ENCODE measurements around the gene COL8A2.

DNA sequence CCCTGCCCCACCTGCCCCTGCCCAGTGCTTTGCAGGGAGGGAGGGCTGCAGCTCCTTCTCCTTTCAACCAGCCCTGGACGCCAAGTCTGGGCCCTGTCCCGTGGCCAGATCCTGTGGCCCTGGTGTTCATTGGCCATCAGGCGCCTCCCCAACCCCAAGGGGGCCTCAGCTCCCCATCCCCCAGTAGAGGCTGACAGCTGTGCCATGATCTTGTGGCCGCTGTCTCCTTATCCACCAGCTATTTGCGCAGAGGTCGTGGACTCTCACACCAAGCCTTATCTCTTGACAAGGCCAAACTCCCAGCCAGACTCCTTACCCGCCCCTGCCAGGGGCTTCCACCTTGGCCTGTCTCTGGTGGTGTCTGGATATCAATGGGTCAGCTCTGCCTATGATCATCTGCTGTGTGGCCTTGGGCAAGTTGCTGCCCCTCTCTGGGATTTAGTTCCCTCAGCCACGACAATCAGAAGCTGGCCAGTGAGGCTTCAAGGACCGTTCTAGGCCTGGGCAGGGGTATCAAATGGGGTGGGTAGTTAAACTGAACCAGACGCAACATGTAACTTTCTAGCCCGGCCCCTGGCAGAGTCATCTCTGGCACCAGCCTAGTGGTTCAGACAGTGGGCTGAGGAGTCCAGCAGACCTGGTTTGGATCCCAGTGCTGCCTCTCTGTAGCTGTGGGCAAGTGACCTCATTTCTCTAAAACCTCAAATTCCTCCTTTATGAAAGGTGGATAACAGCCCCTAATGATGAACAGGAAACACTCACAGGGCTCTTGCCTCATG is 3.3 kb upstream of the COL8A2 start:
- no peak for TF ChIP-seq POLR2AphosphoS5 (IDR thresholded peaks at IDR 0.05; ENCODE audit: low read depth, low read length)
- TF ChIP-seq, protein P1, sequence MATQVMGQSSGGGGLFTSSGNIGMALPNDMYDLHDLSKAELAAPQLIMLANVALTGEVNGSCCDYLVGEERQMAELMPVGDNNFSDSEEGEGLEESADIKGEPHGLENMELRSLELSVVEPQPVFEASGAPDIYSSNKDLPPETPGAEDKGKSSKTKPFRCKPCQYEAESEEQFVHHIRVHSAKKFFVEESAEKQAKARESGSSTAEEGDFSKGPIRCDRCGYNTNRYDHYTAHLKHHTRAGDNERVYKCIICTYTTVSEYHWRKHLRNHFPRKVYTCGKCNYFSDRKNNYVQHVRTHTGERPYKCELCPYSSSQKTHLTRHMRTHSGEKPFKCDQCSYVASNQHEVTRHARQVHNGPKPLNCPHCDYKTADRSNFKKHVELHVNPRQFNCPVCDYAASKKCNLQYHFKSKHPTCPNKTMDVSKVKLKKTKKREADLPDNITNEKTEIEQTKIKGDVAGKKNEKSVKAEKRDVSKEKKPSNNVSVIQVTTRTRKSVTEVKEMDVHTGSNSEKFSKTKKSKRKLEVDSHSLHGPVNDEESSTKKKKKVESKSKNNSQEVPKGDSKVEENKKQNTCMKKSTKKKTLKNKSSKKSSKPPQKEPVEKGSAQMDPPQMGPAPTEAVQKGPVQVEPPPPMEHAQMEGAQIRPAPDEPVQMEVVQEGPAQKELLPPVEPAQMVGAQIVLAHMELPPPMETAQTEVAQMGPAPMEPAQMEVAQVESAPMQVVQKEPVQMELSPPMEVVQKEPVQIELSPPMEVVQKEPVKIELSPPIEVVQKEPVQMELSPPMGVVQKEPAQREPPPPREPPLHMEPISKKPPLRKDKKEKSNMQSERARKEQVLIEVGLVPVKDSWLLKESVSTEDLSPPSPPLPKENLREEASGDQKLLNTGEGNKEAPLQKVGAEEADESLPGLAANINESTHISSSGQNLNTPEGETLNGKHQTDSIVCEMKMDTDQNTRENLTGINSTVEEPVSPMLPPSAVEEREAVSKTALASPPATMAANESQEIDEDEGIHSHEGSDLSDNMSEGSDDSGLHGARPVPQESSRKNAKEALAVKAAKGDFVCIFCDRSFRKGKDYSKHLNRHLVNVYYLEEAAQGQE (IDR thresholded peaks at IDR 0.05; ENCODE audit: insufficient read depth in 1 of 2, low read depth in 2 of 2, low read length in 2 of 2): no peak
- no peak for TF ChIP-seq TAF1 (IDR thresholded peaks at IDR 0.05; ENCODE audit: borderline replicate concordance, insufficient read depth, low read length)
